ENCODE measurements around the gene RETREG3. TPM values are rescaled to one million over a fixed set of nuclear protein-coding genes. Genes with fewer than 3 reads are reported as not detected.

The RETREG3 gene
- polyA plus RNA-seq, 1 donor from 2014 or later = 34.6 TPM

- no peaks in the 10 kb centered on the region for H3K79me2 ChIP-seq (replicated peaks; ENCODE audit: insufficient read depth, low read length)
- no peaks in the 10 kb centered on the region for H3K27me3 ChIP-seq (ENCODE audit: insufficient read depth, low read depth, low read length)
- no peak for TF ChIP-seq EP300 (conservative IDR thresholded peaks at IDR 0.05; ENCODE audit: poor library complexity, severe bottlenecking)
- no peak for TF ChIP-seq TAF1 (IDR thresholded peaks at IDR 0.05; ENCODE audit: low read depth)
- TF ChIP-seq SMC3 (conservative IDR thresholded peaks at IDR 0.05; ENCODE audit: poor library complexity) = no peak
- no peak for TF ChIP-seq EZH2 (IDR thresholded peaks at IDR 0.05; ENCODE audit: borderline replicate concordance, insufficient read depth, low read length, poor library complexity, severe bottlenecking)
- no peak for TF ChIP-seq RAD21 (conservative IDR thresholded peaks at IDR 0.05)
- no peak for TF ChIP-seq MXI1 (conservative IDR thresholded peaks at IDR 0.05; ENCODE audit: poor library complexity, severe bottlenecking)
- no peak for TF ChIP-seq REST (IDR thresholded peaks at IDR 0.05; ENCODE audit: borderline replicate concordance)
- TF ChIP-seq CTCF (IDR thresholded peaks at IDR 0.05; ENCODE audit: poor library complexity, severe bottlenecking) = no peak
- no peak for TF ChIP-seq POLR2AphosphoS5 (IDR thresholded peaks at IDR 0.05)
- no peak overlapping the region for H3K9ac ChIP-seq (ENCODE audit: low read length)
- no peak overlapping the region for H3K4me3 ChIP-seq (ENCODE audit: low read length)
- no peaks in the 10 kb centered on the region for H3K9me3 ChIP-seq (ENCODE audit: low read length)
- no peak overlapping the region for H2AFZ ChIP-seq (ENCODE audit: low read depth, low read length)
- no peak overlapping the region for H3K4me2 ChIP-seq (ENCODE audit: low read length)
- H3K27ac ChIP-seq (ENCODE audit: low read length) = no peak overlapping the region
- no peaks in the 10 kb centered on the region for H3F3A ChIP-seq (ENCODE audit: insufficient read depth, low read length, poor library complexity, severe bottlenecking)
- H4K20me1 ChIP-seq (ENCODE audit: insufficient read depth) = no peaks in the 10 kb centered on the region
- no peaks in the 10 kb centered on the region for H3K9me2 ChIP-seq (ENCODE audit: insufficient read depth, low read length)
- no peaks in the 10 kb centered on the region for H3K36me3 ChIP-seq (ENCODE audit: insufficient read depth, low read length)
Measured at GRCh38 chr17:42623732-42624596, 14.8 kb upstream of the RETREG3 start.

- no peak overlapping the region for H2AFZ ChIP-seq (ENCODE audit: low read depth, low read length)
- no peaks in the 10 kb centered on the region for H3K9me2 ChIP-seq (ENCODE audit: insufficient read depth, low read length)
Measured at GRCh38 chr17:42623271-42623670, 14.1 kb upstream of the RETREG3 start.

More at GRCh38 chr17:42623271-42623670, 14.1 kb upstream of the RETREG3 start:
- no peak overlapping the region for H3K4me2 ChIP-seq (ENCODE audit: low read length)
- H4K20me1 ChIP-seq (ENCODE audit: insufficient read depth) = no peaks in the 10 kb centered on the region
- no peaks in the 10 kb centered on the region for H3K27me3 ChIP-seq (ENCODE audit: insufficient read depth, low read depth, low read length)
- H3K9me3 ChIP-seq (ENCODE audit: low read length) = no peaks in the 10 kb centered on the region
- H3K79me2 ChIP-seq (replicated peaks; ENCODE audit: insufficient read depth, low read length) = no peaks in the 10 kb centered on the region
- H3K9ac ChIP-seq (ENCODE audit: low read length) = no peak overlapping the region
- no peaks in the 10 kb centered on the region for H3F3A ChIP-seq (ENCODE audit: insufficient read depth, low read length, poor library complexity, severe bottlenecking)
- no peaks in the 10 kb centered on the region for H3K36me3 ChIP-seq (ENCODE audit: insufficient read depth, low read length)
- H3K27ac ChIP-seq (ENCODE audit: low read length) = no peak overlapping the region
- no peak overlapping the region for H3K4me3 ChIP-seq (ENCODE audit: low read length)
- TF ChIP-seq EZH2 (IDR thresholded peaks at IDR 0.05; ENCODE audit: borderline replicate concordance, insufficient read depth, low read length, poor library complexity, severe bottlenecking) (no peak), EP300 (conservative IDR thresholded peaks at IDR 0.05; ENCODE audit: poor library complexity, severe bottlenecking) (no peak), RAD21 (conservative IDR thresholded peaks at IDR 0.05) (no peak), TAF1 (IDR thresholded peaks at IDR 0.05; ENCODE audit: low read depth) (no peak), REST (IDR thresholded peaks at IDR 0.05; ENCODE audit: borderline replicate concordance) (no peak), POLR2AphosphoS5 (IDR thresholded peaks at IDR 0.05) (no peak), SMC3 (conservative IDR thresholded peaks at IDR 0.05; ENCODE audit: poor library complexity) (no peak), MXI1 (conservative IDR thresholded peaks at IDR 0.05; ENCODE audit: poor library complexity, severe bottlenecking) (no peak), CTCF (IDR thresholded peaks at IDR 0.05; ENCODE audit: poor library complexity, severe bottlenecking) (no peak)

Measured in neural cell (in vitro differentiated cells).